Hepatocyte (in vitro differentiated cells): ENCODE results near the gene DGKA.
"Not testable (repeated sequence)": the region's sequence is repeated elsewhere in the genome, so short reads cannot be mapped to it uniquely, and the experiment has no call there.

Source experiments
- CTCF ChIP-seq: fragments of 200-600 bp; sonication (generic); IDR thresholded peaks from 2 replicates; pipeline ENCODE4 v1.5.1; 2016; ENCODE audit warnings: antibody characterized with exemption, mild to moderate bottlenecking; ENCODE audit not compliant: poor library complexity
- EZH2 ChIP-seq: fragments of 200-600 bp; sonication (generic); IDR thresholded peaks from 2 replicates; pipeline ENCODE4 v1.6.1; 2016; ENCODE audit warnings: antibody characterized with exemption, mild to moderate bottlenecking, borderline replicate concordance

- not testable (repeated sequence) for TF ChIP-seq EZH2, CTCF
Observed at GRCh38 chr12:55981882-55982281, 50.9 kb downstream of the DGKA start.
